Measurements from ENCODE around the gene EFCAB5.
"Not testable (repeated sequence)": the region's sequence is repeated elsewhere in the genome, so short reads cannot be mapped to it uniquely, and the experiment has no call there.

Gene EFCAB5

GRCh38 chr17:30101686-30102390, 160.4 kb downstream of the EFCAB5 start:
- DNase-seq, result no peak

- DNase-seq, result no peak
These were observed 162.5 kb downstream of the EFCAB5 start for GRCh38 chr17:30103921-30104320.

- peak; percentile 48 for DNase-seq
These were observed 163.3 kb downstream of the EFCAB5 start for GRCh38 chr17:30104575-30105339.

- DNase-seq, result no peak
These were observed 171.4 kb downstream of the EFCAB5 start for GRCh38 chr17:30112794-30113193.

- DNase-seq, result no peak
These were observed 171.8 kb downstream of the EFCAB5 start for GRCh38 chr17:30113213-30113612.

- no peak for DNase-seq
These were observed 174.9 kb downstream of the EFCAB5 start for GRCh38 chr17:30116345-30116660.

GRCh38 chr17:30116661-30117551, 175.5 kb downstream of the EFCAB5 start, which contains the start of gene NSRP1:
Gene NSRP1 (plus strand): TSS chr17:30116816. CDS start chr17:30116844, 28 bp downstream.
- DNase-seq, result peak; percentile 88

- no peak for DNase-seq
These were observed 176.2 kb downstream of the EFCAB5 start for GRCh38 chr17:30117675-30118081.

GRCh38 chr17:30118635-30119034, 177.2 kb downstream of the EFCAB5 start:
- not testable (repeated sequence) for DNase-seq

GRCh38 chr17:30124273-30124796, 182.9 kb downstream of the EFCAB5 start:
- DNase-seq, result no peak

- no peak for DNase-seq
These were observed 188.7 kb downstream of the EFCAB5 start for GRCh38 chr17:30130121-30130520.

GRCh38 chr17:30132615-30133014, 191.2 kb downstream of the EFCAB5 start:
- DNase-seq, result no peak

GRCh38 chr17:30133197-30133596, 191.8 kb downstream of the EFCAB5 start:
- DNase-seq, result no peak

GRCh38 chr17:30134551-30134950, 193.1 kb downstream of the EFCAB5 start:
- no peak for DNase-seq

GRCh38 chr17:30137158-30137557, 195.7 kb downstream of the EFCAB5 start:
- DNase-seq, result no peak

GRCh38 chr17:30147860-30148259, 206.4 kb downstream of the EFCAB5 start:
- DNase-seq, result not testable (repeated sequence)

GRCh38 chr17:30148376-30148775, 206.9 kb downstream of the EFCAB5 start:
- no peak for DNase-seq

GRCh38 chr17:30151471-30151870, 210.0 kb downstream of the EFCAB5 start:
- DNase-seq, result no peak

GRCh38 chr17:30153463-30153862, 212.0 kb downstream of the EFCAB5 start:
- no peak for DNase-seq

- no peak for DNase-seq
These were observed 214.0 kb downstream of the EFCAB5 start for GRCh38 chr17:30155389-30155788.

All from T-helper 9 cell (primary cell).